Stimulated activated CD8-positive, alpha-beta memory T cell treated with anti-CD3 and anti-CD28 coated beads, Interleukin-15, amount 100 ng/mL, for 48 hours (primary cell): ENCODE data around the gene OR52E8.

ENCODE experiments used
- DNase-seq, 2 donors: peaks; one replicate each; pipeline ENCODE4 v3.0.0-alpha.2; 2020; ENCODE audit warnings: low read depth in 2 of 2

Gene OR52E8

GRCh38 chr11:5857590-5857989 lies at the start of gene OR52E8:
Gene OR52E8, minus strand, starts transcription at chr11:5857690. Its CDS starts 0 bp downstream, at chr11:5857690.
- DNase-seq, result no peak

GRCh38 chr11:5899534-5899933 lies 42.0 kb upstream of the OR52E8 start:
- no peak for DNase-seq

GRCh38 chr11:5892908-5893307 lies 35.4 kb upstream of the OR52E8 start, which contains the start of gene OR52E5:
Gene OR52E5, plus strand, starts transcription at chr11:5893208. Its CDS starts 7,569 bp downstream, at chr11:5900777.
- DNase-seq, result no peak

GRCh38 chr11:5891216-5891800 lies 33.8 kb upstream of the OR52E8 start:
- no peak for DNase-seq

GRCh38 chr11:5887661-5888060 lies 30.2 kb upstream of the OR52E8 start:
- DNase-seq, result no peak

- no peak for DNase-seq
These were observed 29.7 kb upstream of the OR52E8 start for GRCh38 chr11:5887172-5887571.

- DNase-seq, result no peak
These were observed 24.3 kb upstream of the OR52E8 start for GRCh38 chr11:5881756-5882155.

GRCh38 chr11:5880329-5880728 lies 22.8 kb upstream of the OR52E8 start, which contains the start of gene OR52E4:
Gene OR52E4, plus strand, starts transcription at chr11:5880629. Its CDS starts 3,664 bp downstream, at chr11:5884293.
- DNase-seq, result no peak

GRCh38 chr11:5878564-5878963 lies 21.1 kb upstream of the OR52E8 start:
- no peak for DNase-seq

- DNase-seq, result no peak
These were observed 8.3 kb upstream of the OR52E8 start for GRCh38 chr11:5865826-5866225.

GRCh38 chr11:5851002-5851401 lies 6.5 kb downstream of the OR52E8 start:
- no peak for DNase-seq

- DNase-seq, result no peak
These were observed 9.8 kb downstream of the OR52E8 start for GRCh38 chr11:5847711-5848110.

GRCh38 chr11:5846701-5847100 lies 10.8 kb downstream of the OR52E8 start:
- no peak for DNase-seq

- DNase-seq, result no peak
These were observed 15.7 kb downstream of the OR52E8 start, which contains the start of gene OR52E6 for GRCh38 chr11:5841797-5842196. Gene OR52E6, minus strand, starts transcription at chr11:5841897. Its CDS starts 0 bp downstream, at chr11:5841897.

GRCh38 chr11:5837695-5838094 lies 19.8 kb downstream of the OR52E8 start:
- DNase-seq, result no peak

- DNase-seq, result no peak
These were observed 24.0 kb downstream of the OR52E8 start for GRCh38 chr11:5833446-5833845.

- no peak for DNase-seq
These were observed 26.2 kb downstream of the OR52E8 start for GRCh38 chr11:5831196-5831829.

GRCh38 chr11:5818245-5818886 lies 39.1 kb downstream of the OR52E8 start:
- no peak for DNase-seq

GRCh38 chr11:5815534-5815933 lies 42.0 kb downstream of the OR52E8 start:
- no peak for DNase-seq

GRCh38 chr11:5809905-5810795 lies 47.3 kb downstream of the OR52E8 start:
- no peak for DNase-seq

- DNase-seq, result no peak
These were observed 48.4 kb downstream of the OR52E8 start for GRCh38 chr11:5809122-5809519.
